GM21528 (cell line): Measurements from ENCODE around the gene NR2C2.

Experiments
- ATAC-seq: cut with Tn5 transposase; IDR thresholded peaks from one replicate; pipeline ENCODE4 v1.9.1; 2021; ENCODE audit warnings: mild to moderate bottlenecking, moderate library complexity; ENCODE audit not compliant: unreplicated experiment, low FRiP score

Gene NR2C2

GRCh38 chr3:15014606-15015328 is 67.4 kb downstream of the NR2C2 start:
- ATAC-seq, result no peak

GRCh38 chr3:15015456-15015855 is 68.1 kb downstream of the NR2C2 start:
- no peak for ATAC-seq

- no peak for ATAC-seq
These were observed 69.8 kb downstream of the NR2C2 start for GRCh38 chr3:15017191-15017590.

GRCh38 chr3:15023249-15023648 is 75.9 kb downstream of the NR2C2 start:
- no peak for ATAC-seq

- ATAC-seq, result no peak
These were observed 76.3 kb downstream of the NR2C2 start for GRCh38 chr3:15023719-15024118.

GRCh38 chr3:15029625-15030024 is 82.2 kb downstream of the NR2C2 start:
- no peak for ATAC-seq

GRCh38 chr3:15032650-15033049 is 85.3 kb downstream of the NR2C2 start:
- no peak for ATAC-seq

GRCh38 chr3:15033103-15033502 is 85.7 kb downstream of the NR2C2 start:
- ATAC-seq, result no peak

- ATAC-seq, result no peak
These were observed 90.9 kb downstream of the NR2C2 start for GRCh38 chr3:15038306-15038705.

GRCh38 chr3:15040844-15041243 is 93.5 kb downstream of the NR2C2 start:
- no peak for ATAC-seq

GRCh38 chr3:15041950-15042349 is 94.6 kb downstream of the NR2C2 start:
- no peak for ATAC-seq

- ATAC-seq, result no peak
These were observed 95.6 kb downstream of the NR2C2 start for GRCh38 chr3:15042936-15043335.

GRCh38 chr3:15043408-15044171 is 96.2 kb downstream of the NR2C2 start:
- no peak for ATAC-seq

GRCh38 chr3:15044326-15044725 is 96.9 kb downstream of the NR2C2 start:
- no peak for ATAC-seq

GRCh38 chr3:15045667-15046066 is 98.3 kb downstream of the NR2C2 start:
- no peak for ATAC-seq

GRCh38 chr3:15049584-15049983 is 102.2 kb downstream of the NR2C2 start:
- no peak for ATAC-seq

- peak; percentile 82 for ATAC-seq
These were observed 103.2 kb downstream of the NR2C2 start for GRCh38 chr3:15050405-15051092.

GRCh38 chr3:15051531-15051930 is 104.1 kb downstream of the NR2C2 start:
- peak; percentile 41 for ATAC-seq

GRCh38 chr3:15052335-15053242 is 105.2 kb downstream of the NR2C2 start:
- no peak for ATAC-seq

GRCh38 chr3:15053541-15053940 is 106.2 kb downstream of the NR2C2 start:
- ATAC-seq, result no peak
